HG02884 (cell line): ENCODE measurements around the gene LRG1.

Experiments
- ATAC-seq: cut with Tn5 transposase; IDR thresholded peaks from one replicate; pipeline ENCODE4 v1.9.1; 2021; ENCODE audit warnings: mild to moderate bottlenecking, moderate library complexity; ENCODE audit not compliant: unreplicated experiment

The LRG1 gene

DNA sequence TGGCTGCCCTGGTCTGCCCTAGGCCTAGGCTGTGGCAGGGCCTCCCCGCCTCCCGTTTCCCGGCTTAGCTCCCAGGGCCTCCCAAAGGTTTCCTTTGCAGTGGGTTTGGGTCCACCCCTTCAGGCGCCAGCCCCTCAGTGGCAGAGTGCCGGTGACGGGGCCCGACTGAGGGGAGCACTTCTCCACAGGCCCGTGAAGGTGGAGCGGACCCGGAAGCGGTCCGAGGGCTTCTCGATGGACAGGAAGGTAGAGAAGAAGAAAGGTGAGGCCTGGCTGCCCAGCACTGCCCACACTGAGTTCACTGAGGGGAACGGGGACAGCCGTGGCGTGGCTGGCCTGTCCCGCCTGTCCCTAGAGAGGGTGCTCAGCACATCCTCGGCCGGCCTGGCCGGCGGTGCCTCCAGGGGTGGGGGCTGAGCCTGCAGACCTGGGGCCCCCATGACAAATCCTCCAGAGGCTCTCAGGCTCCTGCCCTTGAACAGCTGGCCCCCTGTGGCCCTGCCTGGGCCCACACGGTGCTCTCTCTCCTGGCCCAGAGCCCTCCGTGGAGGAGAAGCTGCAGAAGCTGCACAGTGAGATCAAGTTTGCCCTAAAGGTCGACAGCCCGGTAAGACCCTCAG is 42.0 kb downstream of the LRG1 start:
- no peak for ATAC-seq

DNA sequence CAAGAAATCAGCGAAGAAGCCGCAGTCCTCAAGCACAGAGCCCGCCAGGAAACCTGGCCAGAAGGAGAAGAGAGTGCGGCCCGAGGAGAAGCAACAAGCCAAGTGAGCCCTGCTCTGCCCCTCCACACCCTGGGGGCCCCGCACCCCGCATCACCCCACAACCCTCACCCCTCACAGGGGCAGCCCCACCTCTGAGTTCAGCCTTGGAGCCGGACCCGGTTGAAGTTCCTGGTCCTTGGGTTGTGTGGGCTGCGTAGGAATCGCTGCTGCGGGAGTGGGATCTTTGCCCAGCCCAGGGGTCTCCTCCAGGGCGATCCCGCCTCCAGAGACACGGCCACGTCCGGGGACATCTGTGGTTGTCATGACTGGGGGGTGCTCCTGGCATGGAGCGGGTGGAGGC is 43.5 kb downstream of the LRG1 start:
- no peak for ATAC-seq

DNA sequence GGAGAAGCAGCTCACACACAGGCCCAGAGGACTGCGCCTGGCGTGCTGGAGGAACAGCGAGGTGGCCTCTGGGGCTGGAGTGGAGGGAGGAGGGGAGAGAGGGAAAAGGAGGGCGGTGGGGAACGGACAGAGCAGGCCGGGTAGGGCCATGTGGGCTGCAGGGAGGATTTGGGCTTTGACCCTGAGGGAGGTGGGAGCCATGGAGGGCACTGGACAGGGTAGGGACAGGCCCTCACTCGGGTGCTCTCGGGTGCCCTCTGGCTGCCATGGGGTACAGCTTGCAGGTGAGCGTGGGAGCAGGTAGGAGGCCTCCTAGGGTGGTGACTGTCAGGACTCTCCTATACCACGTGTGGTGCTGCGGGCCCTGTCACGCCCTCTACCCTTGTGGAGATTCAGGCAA is 44.4 kb downstream of the LRG1 start:
- no peak for ATAC-seq

DNA sequence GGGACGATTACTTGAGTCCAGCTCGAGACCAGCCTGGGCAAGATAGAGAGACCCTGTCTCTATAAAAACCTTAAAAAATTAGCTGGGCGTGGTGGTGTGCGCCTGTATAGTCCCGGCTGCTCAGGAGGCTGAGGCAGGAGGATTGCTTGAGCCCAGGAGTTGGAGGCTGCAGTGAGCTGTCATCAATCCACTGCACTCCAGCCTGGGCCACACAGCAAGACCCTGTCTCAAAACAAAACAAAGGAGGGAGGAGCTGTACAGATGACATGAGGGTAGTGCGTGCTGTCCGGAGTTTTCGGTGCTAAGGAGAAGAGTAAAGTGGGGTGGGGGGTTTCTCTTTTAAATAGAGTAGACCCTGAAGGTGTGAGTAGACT is 45.2 kb downstream of the LRG1 start:
- no peak for ATAC-seq

DNA sequence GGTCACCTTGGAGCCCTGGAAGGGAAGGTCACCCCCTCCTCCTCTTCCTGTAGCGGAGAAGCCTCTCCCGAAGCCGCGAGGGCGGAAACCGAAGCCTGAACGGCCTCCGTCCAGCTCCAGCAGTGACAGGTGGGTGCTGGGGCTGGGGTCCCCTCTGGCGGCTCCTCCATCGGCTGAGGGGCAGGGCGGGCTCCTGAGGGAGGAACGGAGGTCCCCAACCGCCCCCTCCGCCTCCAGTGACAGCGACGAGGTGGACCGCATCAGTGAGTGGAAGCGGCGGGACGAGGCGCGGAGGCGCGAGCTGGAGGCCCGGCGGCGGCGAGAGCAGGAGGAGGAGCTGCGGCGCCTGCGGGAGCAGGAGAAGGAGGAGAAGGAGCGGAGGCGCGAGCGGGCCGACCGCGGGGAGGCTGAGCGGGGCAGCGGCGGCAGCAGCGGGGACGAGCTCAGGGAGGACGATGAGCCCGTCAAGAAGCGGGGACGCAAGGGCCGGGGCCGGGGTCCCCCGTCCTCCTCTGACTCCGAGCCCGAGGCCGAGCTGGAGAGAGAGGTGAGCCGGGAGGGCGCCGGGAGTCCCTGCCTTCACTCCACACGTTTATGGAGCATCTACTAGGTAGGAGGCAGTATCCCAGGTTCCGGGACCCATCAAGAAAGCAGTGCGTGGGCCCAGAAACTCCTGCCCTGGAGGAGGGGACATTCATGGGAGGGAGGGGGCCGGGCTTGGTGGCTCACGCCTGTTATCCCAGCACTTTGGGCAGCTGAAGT is 45.7 kb downstream of the LRG1 start:
- ATAC-seq: no peak

DNA sequence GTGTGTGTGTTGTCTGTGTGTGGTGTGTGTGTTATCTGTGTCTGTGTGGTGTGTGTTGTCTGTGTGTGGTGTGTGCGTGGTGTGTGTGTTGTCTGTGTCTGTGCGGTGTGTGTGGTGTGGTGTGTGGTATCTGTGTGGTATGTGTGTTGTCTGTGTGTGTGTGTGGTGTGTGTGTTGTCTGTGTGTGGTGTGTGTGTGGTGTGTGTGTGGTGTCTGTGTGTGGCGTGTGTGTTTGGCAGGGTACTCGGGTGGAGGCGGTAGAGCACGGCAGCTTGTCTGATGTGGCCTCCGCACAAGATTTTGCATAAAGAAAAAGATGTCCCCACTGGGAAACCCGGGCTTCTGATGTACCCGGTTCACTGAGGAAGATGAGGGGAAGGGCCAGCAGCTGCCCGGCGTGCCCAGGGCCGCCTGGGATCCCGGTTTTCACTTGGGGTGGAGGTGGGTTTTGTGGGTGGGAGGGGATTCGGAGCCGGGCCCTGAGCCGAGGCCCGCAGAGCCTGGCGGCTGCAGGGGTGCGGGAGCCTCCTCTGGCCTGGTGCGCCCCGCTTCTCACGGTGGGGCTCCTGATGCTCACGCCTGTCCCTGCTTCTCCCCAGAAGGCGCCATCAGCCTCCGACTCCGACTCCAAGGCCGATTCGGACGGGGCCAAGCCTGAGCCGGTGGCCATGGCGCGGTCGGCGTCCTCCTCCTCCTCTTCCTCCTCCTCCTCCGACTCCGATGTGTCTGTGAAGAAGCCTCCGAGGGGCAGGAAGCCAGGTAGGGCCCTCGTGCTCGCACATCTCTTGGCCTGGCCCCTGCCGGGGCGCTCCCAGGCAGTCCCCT is 46.5 kb downstream of the LRG1 start:
- no peak for ATAC-seq

DNA sequence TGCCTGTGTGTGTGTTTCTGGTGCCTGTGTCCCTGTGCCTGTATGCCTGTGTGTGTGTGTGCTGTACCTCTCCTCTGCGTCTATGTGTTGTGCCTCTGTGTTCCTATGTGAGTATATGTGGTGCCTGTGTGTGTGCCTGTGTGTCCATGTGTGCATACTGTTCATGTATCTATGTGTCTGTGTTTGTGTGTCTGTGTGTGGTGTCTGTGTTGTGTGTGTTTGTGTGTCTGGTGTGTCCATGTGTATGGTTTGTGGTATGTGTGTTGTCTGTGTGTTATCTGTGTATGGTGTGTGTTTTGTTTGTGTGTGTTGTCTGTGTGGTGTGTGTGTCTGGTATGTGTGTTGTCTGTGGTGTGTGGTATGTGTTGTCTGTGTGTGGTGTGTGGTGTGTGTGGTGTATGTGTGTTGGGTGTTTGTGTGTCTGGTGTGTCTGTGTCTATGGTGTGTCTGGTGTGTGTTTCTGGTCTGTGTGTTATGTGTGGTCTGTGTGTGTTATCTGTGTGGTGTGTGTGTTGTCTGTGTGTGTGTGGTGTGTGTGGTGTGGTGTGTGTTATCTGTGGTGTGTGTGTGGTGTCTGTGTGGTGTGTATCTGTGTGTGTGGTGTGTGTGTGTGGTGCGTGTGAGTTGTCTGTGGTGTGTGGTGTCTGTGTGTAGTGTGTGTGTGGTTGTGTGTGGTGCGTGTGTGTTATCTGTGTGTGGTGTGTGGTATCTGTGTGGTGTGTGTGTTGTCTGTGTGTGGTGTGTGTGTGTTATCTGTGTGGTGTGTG is 47.3 kb downstream of the LRG1 start:
- no peak for ATAC-seq

DNA sequence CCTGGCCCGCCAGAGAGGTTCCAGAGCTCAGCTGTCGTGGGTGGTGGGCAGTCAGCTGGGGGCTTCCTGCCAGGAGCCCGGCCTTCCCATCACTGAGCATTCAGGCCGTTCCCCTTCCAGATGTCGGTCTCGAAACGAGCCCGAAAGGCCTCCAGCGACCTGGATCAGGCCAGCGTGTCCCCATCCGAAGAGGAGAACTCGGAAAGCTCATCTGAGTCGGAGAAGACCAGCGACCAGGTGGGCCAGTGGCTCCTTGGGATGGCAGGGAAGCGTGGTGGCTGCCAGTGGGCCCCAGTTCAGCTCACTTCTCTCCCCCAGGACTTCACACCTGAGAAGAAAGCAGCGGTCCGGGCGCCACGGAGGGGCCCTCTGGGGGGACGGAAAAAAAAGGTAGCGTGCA is 48.4 kb downstream of the LRG1 start:
- ATAC-seq: no peak

DNA sequence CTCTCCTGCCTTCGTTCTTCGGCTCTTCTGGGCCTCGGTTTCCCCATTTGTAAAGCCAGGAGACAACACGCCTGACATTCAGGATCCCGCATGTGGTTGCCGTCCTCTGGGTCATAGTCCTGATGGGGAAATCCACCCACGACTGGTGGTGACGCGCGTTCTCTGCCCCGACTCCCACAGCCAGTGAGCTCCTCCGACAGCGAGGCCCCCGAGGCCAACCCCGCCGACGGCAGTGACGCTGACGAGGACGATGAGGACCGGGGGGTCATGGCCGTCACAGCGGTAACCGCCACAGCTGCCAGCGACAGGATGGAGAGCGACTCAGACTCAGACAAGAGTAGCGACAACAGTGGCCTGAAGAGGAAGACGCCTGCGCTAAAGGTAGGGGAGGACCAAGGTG is 51.3 kb downstream of the LRG1 start:
- ATAC-seq: no peak

DNA sequence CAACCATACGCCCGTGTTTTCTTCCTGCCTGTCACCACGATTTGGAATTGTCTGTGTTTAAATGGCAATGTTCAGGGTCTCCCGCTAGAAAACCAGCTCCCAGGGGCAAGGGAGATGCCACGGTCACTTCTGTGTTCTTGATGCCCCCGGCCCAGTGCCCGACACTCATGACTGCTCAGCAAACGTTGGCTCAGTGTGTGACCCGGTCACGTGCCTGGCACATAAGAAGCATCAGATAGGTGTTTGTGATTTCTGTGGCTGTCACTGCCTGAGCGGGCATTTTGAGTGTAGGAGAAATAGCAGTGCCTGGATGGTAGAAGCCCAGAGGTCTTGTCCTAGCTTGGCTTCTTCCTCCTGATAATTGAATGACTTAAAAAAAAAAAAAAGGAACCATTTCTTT is 52.3 kb downstream of the LRG1 start:
- ATAC-seq: no peak
